Dendritic cell treated with granulocyte-macrophage colony-stimulating factor and Interleukin-4, amounts not matched to agents 40 ng/mL and 50 ng/mL, for 4 days (primary cell): ENCODE results near the gene ARHGEF16.

Source experiments
- H3K27ac Mint-ChIP-seq: one replicate; pipeline ENCODE4 v1.8.0; 2022; ENCODE audit warnings: mild to moderate bottlenecking, mixed read lengths
- H3K27me3 Mint-ChIP-seq: one replicate; pipeline ENCODE4 v1.8.0; 2022; ENCODE audit warnings: mild to moderate bottlenecking, mixed read lengths
- H3K36me3 Mint-ChIP-seq: one replicate; pipeline ENCODE4 v1.8.0; 2022; ENCODE audit warnings: low read depth, mixed read lengths
- H3K4me1 Mint-ChIP-seq: one replicate; pipeline ENCODE4 v1.8.0; 2022; ENCODE audit warnings: low read depth, mixed read lengths
- H3K4me3 Mint-ChIP-seq: one replicate; pipeline ENCODE4 v1.8.0; 2022; ENCODE audit warnings: mild to moderate bottlenecking, moderate library complexity, mixed read lengths
- H3K9me3 Mint-ChIP-seq: one replicate; pipeline ENCODE4 v1.8.0; 2022; ENCODE audit warnings: mixed read lengths
- intact Hi-C: fragments of 100-400 bp; cut with micrococcal nuclease; formaldehyde crosslinking; loops from one replicate; pipeline ENCODE4 v1.15.0; 2022

The ARHGEF16 gene

GRCh38 chr1:3525551-3526482 lies 71.4 kb downstream of the ARHGEF16 start:
- intact Hi-C loops: no loop called here
- Mint-ChIP-seq H3K9me3 (no peaks in the 10 kb centered on the region), H3K36me3 (no peaks in the 10 kb centered on the region), H3K27me3 (peaks cover 2% of the 10 kb centered on the region), H3K4me1 (peaks cover 10% of the 10 kb centered on the region), H3K27ac (no peak overlapping the region), H3K4me3 (no peak overlapping the region)

GRCh38 chr1:3527774-3528173 lies 73.3 kb downstream of the ARHGEF16 start:
- Mint-ChIP-seq H3K36me3 (no peaks in the 10 kb centered on the region), H3K27me3 (peaks cover 5% of the 10 kb centered on the region), H3K27ac (no peak overlapping the region), H3K4me3 (no peak overlapping the region), H3K4me1 (peaks cover 15% of the 10 kb centered on the region), H3K9me3 (no peaks in the 10 kb centered on the region)
- intact Hi-C loops: no loop called here

GRCh38 chr1:3529099-3529729 lies 74.7 kb downstream of the ARHGEF16 start:
- no peak overlapping the region for H3K27ac Mint-ChIP-seq
- intact Hi-C loops: no loop called here
- no peaks in the 10 kb centered on the region for H3K9me3 Mint-ChIP-seq
- no peaks in the 10 kb centered on the region for H3K36me3 Mint-ChIP-seq
- no peak overlapping the region for H3K4me3 Mint-ChIP-seq
- peaks cover 15% of the 10 kb centered on the region for H3K4me1 Mint-ChIP-seq
- peaks cover 5% of the 10 kb centered on the region for H3K27me3 Mint-ChIP-seq

GRCh38 chr1:3530086-3530925 lies 75.8 kb downstream of the ARHGEF16 start:
- Mint-ChIP-seq H3K4me1 (peaks cover 15% of the 10 kb centered on the region), H3K4me3 (peak overlapping the region; percentile 75), H3K27ac (peak overlapping the region; percentile 21), H3K36me3 (no peaks in the 10 kb centered on the region), H3K9me3 (no peaks in the 10 kb centered on the region), H3K27me3 (peaks cover 5% of the 10 kb centered on the region)
- intact Hi-C loops: no loop called here
